Right hindlimb (tissue), 1 donor: ENCODE measurements around the gene PSMA7.

Experiments used
- DNase-seq: peaks from one replicate; pipeline ENCODE4 v3.0.0-alpha.2; 2018

PSMA7 gene

GRCh38 chr20:62171245-62171644, 28.1 kb upstream of the PSMA7 start:
- no peak for DNase-seq

- DNase-seq = no peak
Measured at GRCh38 chr20:62170536-62170935, 27.3 kb upstream of the PSMA7 start.

GRCh38 chr20:62168890-62169435, 25.8 kb upstream of the PSMA7 start:
- DNase-seq = no peak

- no peak for DNase-seq
Measured at GRCh38 chr20:62168061-62168460, 24.9 kb upstream of the PSMA7 start.

GRCh38 chr20:62167474-62167873, 24.3 kb upstream of the PSMA7 start:
- DNase-seq = no peak

GRCh38 chr20:62165762-62166399, 22.7 kb upstream of the PSMA7 start:
- no peak for DNase-seq

GRCh38 chr20:62164879-62165761, 21.9 kb upstream of the PSMA7 start:
- no peak for DNase-seq

GRCh38 chr20:62163986-62164762, 21.0 kb upstream of the PSMA7 start:
- DNase-seq = no peak

- DNase-seq = no peak
Measured at GRCh38 chr20:62163485-62163865, 20.3 kb upstream of the PSMA7 start.

- DNase-seq = no peak
Measured at GRCh38 chr20:62162765-62163484, 19.7 kb upstream of the PSMA7 start.

- DNase-seq = no peak
Measured at GRCh38 chr20:62161347-62161746, 18.2 kb upstream of the PSMA7 start.

GRCh38 chr20:62160876-62161275, 17.7 kb upstream of the PSMA7 start:
- DNase-seq = no peak

GRCh38 chr20:62160253-62160652, 17.1 kb upstream of the PSMA7 start:
- no peak for DNase-seq

GRCh38 chr20:62159839-62160238, 16.6 kb upstream of the PSMA7 start:
- DNase-seq = no peak

- no peak for DNase-seq
Measured at GRCh38 chr20:62159052-62159451, 15.9 kb upstream of the PSMA7 start.

GRCh38 chr20:62158541-62158940, 15.3 kb upstream of the PSMA7 start:
- DNase-seq = no peak

GRCh38 chr20:62158088-62158400, 14.8 kb upstream of the PSMA7 start:
- DNase-seq = no peak

GRCh38 chr20:62157387-62158087, 14.3 kb upstream of the PSMA7 start:
- no peak for DNase-seq

GRCh38 chr20:62156592-62157386, 13.6 kb upstream of the PSMA7 start:
- peak; percentile 68 for DNase-seq

- DNase-seq = no peak
Measured at GRCh38 chr20:62156254-62156556, 13.0 kb upstream of the PSMA7 start.

GRCh38 chr20:62155428-62156253, 12.4 kb upstream of the PSMA7 start:
- DNase-seq = no peak
